Brain microvascular endothelial cell (primary cell): Measurements from ENCODE around the gene YBX3.

Source experiments
- DNase-seq: peaks from one replicate; pipeline ENCODE4 v3.0.0-alpha.2; 2020
- H3K27ac ChIP-seq: fragments of 250-450 bp; sonication (Bioruptor Pico); 2 replicates; pipeline ENCODE4 v1.5.1; 2020; ENCODE audit warnings: mild to moderate bottlenecking, moderate library complexity
- H3K27me3 ChIP-seq: fragments of 250-450 bp; sonication (Bioruptor Pico); replicated peaks from 2 replicates; pipeline ENCODE4 v1.5.1; 2020; ENCODE audit warnings: mild to moderate bottlenecking
- H3K36me3 ChIP-seq: fragments of 250-450 bp; sonication (Bioruptor Pico); replicated peaks from 2 replicates; pipeline ENCODE4 v1.5.1; 2020; ENCODE audit warnings: mild to moderate bottlenecking
- H3K4me3 ChIP-seq: 2 replicates; pipeline ENCODE4 v1.5.1; 2011; ENCODE audit warnings: low read depth, mild to moderate bottlenecking, control low read depth, low read length, moderate library complexity
- CTCF ChIP-seq: IDR thresholded peaks from 2 replicates; pipeline ENCODE4 v1.5.1; 2011; ENCODE audit warnings: low read depth, mild to moderate bottlenecking, moderate library complexity, low read length, control low read depth, inconsistent platforms; ENCODE audit errors: missing control alignments
- in situ Hi-C: cut with HindIII; loops from 2 replicates; pipeline ENCODE4 v1.10.0; 2017; ENCODE audit warnings: low sequenced_read_pairs, low pct_ligation_motif_present

The YBX3 gene

GRCh38 chr12:10689146-10689545, 34.0 kb downstream of the YBX3 start:
- Histone ChIP-seq H3K36me3 (no peaks in the 10 kb centered on the region), H3K4me3 (no peak overlapping the region), H3K27ac (no peak overlapping the region), H3K27me3 (no peaks in the 10 kb centered on the region)
- TF ChIP-seq CTCF, result no peak
- in situ Hi-C loops, result no loop called here
- DNase-seq, result no peak

GRCh38 chr12:10688042-10688441, 35.1 kb downstream of the YBX3 start:
- H3K36me3 ChIP-seq, result no peaks in the 10 kb centered on the region
- no peak for DNase-seq
- TF ChIP-seq CTCF, result no peak
- H3K27me3 ChIP-seq, result no peaks in the 10 kb centered on the region
- in situ Hi-C loops, result no loop called here
- no peak overlapping the region for H3K27ac ChIP-seq
- no peak overlapping the region for H3K4me3 ChIP-seq

GRCh38 chr12:10673659-10674384, 49.3 kb downstream of the YBX3 start, which contains the start of gene STYK1:
TSS of gene STYK1 (minus strand) at chr12:10674052. CDS start at chr12:10634618, 39,434 bp downstream.
- in situ Hi-C loops, result no loop called here
- DNase-seq, result no peak
- H3K27ac ChIP-seq, result no peak within 1 kb of the TSS

GRCh38 chr12:10672231-10672868, 50.8 kb downstream of the YBX3 start:
- in situ Hi-C loops, result no loop called here
- no peak for DNase-seq
- H3K36me3 ChIP-seq, result no peaks in the 10 kb centered on the region
- TF ChIP-seq CTCF, result no peak
- no peak overlapping the region for H3K4me3 ChIP-seq
- no peaks in the 10 kb centered on the region for H3K27me3 ChIP-seq
- H3K27ac ChIP-seq, result no peak overlapping the region

More at GRCh38 chr12:10673659-10674384, 49.3 kb downstream of the YBX3 start, which contains the start of gene STYK1:
- H3K27me3 ChIP-seq, result no peaks in the 10 kb centered on the region
- no peaks in the 10 kb centered on the region for H3K36me3 ChIP-seq
- peak within 1 kb of the TSS; percentile 65 for H3K4me3 ChIP-seq
- TF ChIP-seq CTCF, result peak; percentile 97

GRCh38 chr12:10669533-10669932, 53.6 kb downstream of the YBX3 start:
- no peak for DNase-seq
- H3K27ac ChIP-seq, result no peak overlapping the region
- TF ChIP-seq CTCF, result no peak
- H3K36me3 ChIP-seq, result no peaks in the 10 kb centered on the region
- H3K4me3 ChIP-seq, result no peak overlapping the region
- H3K27me3 ChIP-seq, result no peaks in the 10 kb centered on the region
- in situ Hi-C loops, result no loop called here

- no peak for DNase-seq
- H3K27me3 ChIP-seq, result no peaks in the 10 kb centered on the region
- no peak overlapping the region for H3K4me3 ChIP-seq
- TF ChIP-seq CTCF, result no peak
- in situ Hi-C loops, result no loop called here
- H3K36me3 ChIP-seq, result no peaks in the 10 kb centered on the region
- H3K27ac ChIP-seq, result no peak overlapping the region
Measured at GRCh38 chr12:10668526-10668925, 54.6 kb downstream of the YBX3 start.
